Lung (tissue), 12 donors: ENCODE data around the gene TPM4. TPM values are rescaled to one million over a fixed set of nuclear protein-coding genes. Genes with fewer than 3 reads are reported as not detected.

Experiments used
- ATAC-seq: fragments of 200-7000 bp; cut with Tn5 transposase; one replicate; pipeline ENCODE4 v1.9.1; 2020; ENCODE audit warnings: moderate number of reproducible peaks; ENCODE audit not compliant: insufficient read depth, low FRiP score
- DNase-seq, 3 donors: peaks; one replicate each; pipeline ENCODE4 v3.0.0-alpha.2; 2013 to 2017
- H3K27ac ChIP-seq, 2 donors: one replicate each; pipeline ENCODE4 v1.5.1; 2013; ENCODE audit warnings: mild to moderate bottlenecking in 2 of 2, moderate library complexity in 2 of 2, control low read depth in 1 of 2, inconsistent platforms in 1 of 2, low read depth in 1 of 2, low read length in 1 of 2
- H3K27me3 ChIP-seq, 3 donors: one replicate each; pipeline ENCODE4 v1.5.1; 2013; ENCODE audit warnings: low read length in 2 of 3; ENCODE audit not compliant: control insufficient read depth in 3 of 3, insufficient read depth in 3 of 3
- H3K36me3 ChIP-seq, 4 donors: one replicate each; pipeline ENCODE4 v1.5.1; 2013; ENCODE audit warnings: low read length in 4 of 4, mild to moderate bottlenecking in 1 of 4, moderate library complexity in 1 of 4; ENCODE audit not compliant: control insufficient read depth in 4 of 4, insufficient read depth in 4 of 4
- H3K4me1 ChIP-seq, 5 donors: one replicate each; pipeline ENCODE4 v1.5.1; 2013; ENCODE audit warnings: low read length in 5 of 5, mild to moderate bottlenecking in 2 of 5, moderate library complexity in 1 of 5; ENCODE audit not compliant: control insufficient read depth in 5 of 5, insufficient read depth in 5 of 5
- H3K4me3 ChIP-seq: one replicate; pipeline ENCODE4 v1.5.1; 2013; ENCODE audit warnings: mild to moderate bottlenecking, control low read depth, moderate library complexity
- H3K9ac ChIP-seq, 2 donors: one replicate each; pipeline ENCODE4 v1.5.1; 2013; ENCODE audit warnings: low read length in 2 of 2, control low read depth in 1 of 2; ENCODE audit not compliant: insufficient read depth in 1 of 2
- H3K9me3 ChIP-seq, 4 donors: one replicate each; pipeline ENCODE4 v1.5.1; 2013; ENCODE audit warnings: low read length in 3 of 4, mild to moderate bottlenecking in 1 of 4, moderate library complexity in 1 of 4; ENCODE audit not compliant: control insufficient read depth in 4 of 4, insufficient read depth in 3 of 4
- WGBS, 2 donors: extraction: QIAGEN DNeasy Blood & Tissue Kit; methylation state at CpG; one replicate each; pipeline ENCODE4 v1.1.7; 2013; 5-methylcytosine and 5-hydroxymethylcytosine counted together
- polyA plus RNA-seq, 2 donors: library from polyadenylated mRNA; stranded (reverse); fragments of 200-250 nt; gene quantifications; one replicate each; pipeline ENCODE4 v1.2.1, GENCODE V29; 2013
- total RNA-seq, 2 donors: library from RNA; depleted of rRNA in 1 of 2; stranded (reverse); fragments of >200 nt in 1 of 2; gene quantifications; one replicate each; pipeline ENCODE4 v1.2.1, GENCODE V29; 2014 to 2021
- TF ChIP-seq, protein P1 (sequence below): IDR thresholded peaks from 2 replicates; pipeline ENCODE4 v1.5.1; 2012; ENCODE audit warnings: mild to moderate bottlenecking; ENCODE audit errors: control extremely low read depth, extremely low read depth
- donor health status: control.
- donor health status: control.
- donor health status: Bipolar disorder and iron deficiency.
- donor health status: healthy.
- donor health status: DM: yes; HTN: yes; CAD: no.

The TPM4 gene
- total and polyA plus RNA-seq, 4 donors: 274 to 438 (median 383) TPM

- no peak overlapping the region for H3K4me3 ChIP-seq
- ATAC-seq (no peak), DNase-seq (no peak)
- H3K27ac ChIP-seq: no peak overlapping the region
- H3K27me3 ChIP-seq: no peaks in the 10 kb centered on the region
- TF ChIP-seq, protein P1, sequence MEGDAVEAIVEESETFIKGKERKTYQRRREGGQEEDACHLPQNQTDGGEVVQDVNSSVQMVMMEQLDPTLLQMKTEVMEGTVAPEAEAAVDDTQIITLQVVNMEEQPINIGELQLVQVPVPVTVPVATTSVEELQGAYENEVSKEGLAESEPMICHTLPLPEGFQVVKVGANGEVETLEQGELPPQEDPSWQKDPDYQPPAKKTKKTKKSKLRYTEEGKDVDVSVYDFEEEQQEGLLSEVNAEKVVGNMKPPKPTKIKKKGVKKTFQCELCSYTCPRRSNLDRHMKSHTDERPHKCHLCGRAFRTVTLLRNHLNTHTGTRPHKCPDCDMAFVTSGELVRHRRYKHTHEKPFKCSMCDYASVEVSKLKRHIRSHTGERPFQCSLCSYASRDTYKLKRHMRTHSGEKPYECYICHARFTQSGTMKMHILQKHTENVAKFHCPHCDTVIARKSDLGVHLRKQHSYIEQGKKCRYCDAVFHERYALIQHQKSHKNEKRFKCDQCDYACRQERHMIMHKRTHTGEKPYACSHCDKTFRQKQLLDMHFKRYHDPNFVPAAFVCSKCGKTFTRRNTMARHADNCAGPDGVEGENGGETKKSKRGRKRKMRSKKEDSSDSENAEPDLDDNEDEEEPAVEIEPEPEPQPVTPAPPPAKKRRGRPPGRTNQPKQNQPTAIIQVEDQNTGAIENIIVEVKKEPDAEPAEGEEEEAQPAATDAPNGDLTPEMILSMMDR: no peak
- no peaks in the 10 kb centered on the region for H3K36me3 ChIP-seq
- no peak overlapping the region for H3K9ac ChIP-seq
- WGBS, 2 donors: 93 to 95% methylated on average over 13 of the region's 13 CpGs
- H3K4me1 ChIP-seq: no peaks in the 10 kb centered on the region
- H3K9me3 ChIP-seq: no peaks in the 10 kb centered on the region
These were observed 45.1 kb upstream of the TPM4 start for GRCh38 chr19:16030964-16031871.

DNA sequence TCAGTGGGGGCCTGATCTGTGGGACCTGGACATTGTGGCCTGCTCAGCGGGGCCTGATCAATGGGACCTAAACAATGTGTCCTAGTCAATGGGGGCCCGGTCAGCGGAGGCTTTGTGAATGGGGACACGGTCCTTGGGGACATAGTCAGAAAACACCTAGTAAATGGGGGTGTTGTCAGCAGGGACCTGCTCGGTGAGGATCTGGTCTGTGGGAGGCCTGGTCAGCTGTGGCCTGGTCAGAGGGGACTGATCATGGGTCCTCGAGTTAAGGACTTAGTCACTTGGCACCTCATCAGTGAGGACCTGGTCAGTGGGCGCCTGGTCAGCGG, 44.5 kb upstream of the TPM4 start:
- Histone ChIP-seq H3K27me3 (no peaks in the 10 kb centered on the region), H3K4me1 (no peaks in the 10 kb centered on the region), H3K4me3 (no peak overlapping the region), H3K9me3 (no peaks in the 10 kb centered on the region), H3K36me3 (no peaks in the 10 kb centered on the region), H3K27ac (no peak overlapping the region), H3K9ac (no peak overlapping the region)
- 96 to 99% methylated on average over 8 of the region's 8 CpGs for WGBS, 2 donors
- no peak for ATAC-seq
- DNase-seq: no peak
- TF ChIP-seq, protein P1: no peak

DNA sequence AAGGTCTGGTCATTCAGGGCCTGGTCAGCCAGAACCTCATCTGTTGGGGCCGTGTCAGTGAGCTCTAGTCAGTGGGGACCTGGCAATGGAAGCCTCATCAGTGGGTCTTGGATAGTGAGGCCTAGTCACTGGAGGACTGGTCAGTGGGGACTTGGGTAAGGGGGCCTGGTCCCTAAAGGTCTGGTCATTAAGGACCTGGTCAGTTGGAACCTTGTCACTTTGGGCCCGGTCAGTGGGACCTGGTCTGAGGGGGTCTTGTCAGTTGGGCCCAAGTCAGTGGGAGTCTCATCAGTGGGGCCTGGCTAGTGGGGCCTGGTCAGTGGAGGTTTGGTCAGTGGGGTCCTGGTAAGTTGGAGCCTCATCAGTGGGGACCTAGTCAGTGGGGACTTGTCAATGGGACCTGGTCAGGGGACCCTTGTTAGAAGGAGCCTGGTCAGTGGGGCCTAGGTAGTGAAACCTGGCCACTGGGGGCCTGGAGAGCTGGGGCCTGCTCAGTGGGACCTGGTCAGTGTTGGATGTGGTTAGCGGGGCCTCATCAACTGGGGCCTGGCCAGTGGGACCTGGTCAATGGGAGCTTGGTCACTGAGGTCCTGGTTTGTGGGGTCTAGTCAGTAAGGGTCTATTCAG, 43.7 kb upstream of the TPM4 start:
- Histone ChIP-seq H3K27ac (no peak overlapping the region), H3K9ac (no peak overlapping the region), H3K9me3 (no peaks in the 10 kb centered on the region), H3K4me3 (no peak overlapping the region), H3K27me3 (no peaks in the 10 kb centered on the region), H3K36me3 (no peaks in the 10 kb centered on the region), H3K4me1 (no peaks in the 10 kb centered on the region)
- 98 to 100% methylated on average over 3 of the region's 3 CpGs for WGBS, 2 donors
- TF ChIP-seq, protein P1: no peak
- DNase-seq: no peak
- ATAC-seq: no peak
